Panc1 (cell line): ENCODE measurements around the gene C17orf75. TPM values are rescaled to one million over a fixed set of nuclear protein-coding genes. Genes with fewer than 3 reads are reported as not detected.

ENCODE experiments used
- ATAC-seq: fragments of 200-7000 bp; cut with Tn5 transposase; 2 replicates; pipeline ENCODE4 v1.9.1; 2020; ENCODE audit warnings: mild to moderate bottlenecking, moderate library complexity
- BruUV-seq: library from RNA; stranded (reverse); fragments of 400-500 nt; replicated peaks from 2 replicates; lab custom pipeline; 2021; lab: Mats Ljungman, UMichigan
- CTCF ChIA-PET: fragments of 300-600 bp; sonication (Branson Sonifier 250); formaldehyde crosslinking; loops from one replicate; lab custom pipeline; 2022; ENCODE audit warnings: antibody characterized with exemption; lab: Charles Lee
- POLR2A ChIA-PET: fragments of 300-600 bp; sonication (Branson Sonifier 250); formaldehyde crosslinking; loops from one replicate; lab custom pipeline; 2022; ENCODE audit warnings: antibody characterized with exemption; lab: Charles Lee
- DNase-seq: peaks from one replicate; pipeline ENCODE4 v3.0.0-alpha.2; 2010; ENCODE audit warnings: low read depth, low spot score
- H3K27ac ChIP-seq: 2 replicates; pipeline ENCODE4 v1.5.1; 2011; ENCODE audit warnings: mild to moderate bottlenecking, low read length, inconsistent platforms
- H3K27me3 ChIP-seq: fragments of 200-500 bp; sonication (Bioruptor generic); 2 replicates; pipeline ENCODE4 v1.6.0; 2014; ENCODE audit warnings: low read length, inconsistent platforms; ENCODE audit not compliant: control insufficient read depth, insufficient read depth
- H3K36me3 ChIP-seq: fragments of 200-500 bp; sonication (Bioruptor generic); 2 replicates; pipeline ENCODE4 v1.5.1; 2014; ENCODE audit warnings: inconsistent platforms, mild to moderate bottlenecking, low read length, moderate library complexity; ENCODE audit not compliant: control insufficient read depth, insufficient read depth
- H3K4me1 ChIP-seq: 2 replicates; pipeline ENCODE4 v1.5.1; 2011; ENCODE audit warnings: inconsistent platforms, mild to moderate bottlenecking, low read length, moderate library complexity; ENCODE audit not compliant: control insufficient read depth, insufficient read depth
- H3K4me3 ChIP-seq, 2 experiments: 2 replicates each; pipeline ENCODE4 v1.5.1; 2011 to 2012; ENCODE audit warnings: low read depth in 2 of 2, low read length in 2 of 2, mild to moderate bottlenecking in 2 of 2, inconsistent platforms in 1 of 2, moderate library complexity in 1 of 2
- H3K9me3 ChIP-seq: fragments of 200-500 bp; sonication (Bioruptor generic); 2 replicates; pipeline ENCODE4 v1.5.1; 2014; ENCODE audit warnings: low read depth, mild to moderate bottlenecking, inconsistent platforms, low read length, moderate library complexity; ENCODE audit not compliant: control insufficient read depth, insufficient read depth
- CTCF ChIP-seq: fragments of 450-650 bp; IDR thresholded peaks from 2 replicates; pipeline ENCODE4 v1.5.1; 2017; ENCODE audit warnings: mild to moderate bottlenecking
- POLR2AphosphoS5 ChIP-seq: IDR thresholded peaks from 2 replicates; pipeline ENCODE4 v1.6.1; 2012; ENCODE audit warnings: mild to moderate bottlenecking, low read depth, low read length, moderate library complexity
- REST ChIP-seq, 2 experiments: IDR thresholded peaks; 2 replicates each; pipeline ENCODE4 v1.6.1; 2011 to 2012; ENCODE audit warnings: low read depth in 2 of 2, control low read depth in 1 of 2, low read length in 1 of 2, mild to moderate bottlenecking in 1 of 2, moderate library complexity in 1 of 2; ENCODE audit not compliant: insufficient read depth in 1 of 2
- SIN3A ChIP-seq: IDR thresholded peaks from 2 replicates; pipeline ENCODE4 v1.6.1; 2012; ENCODE audit warnings: low read depth, mild to moderate bottlenecking, low read length, moderate library complexity, borderline replicate concordance; ENCODE audit not compliant: insufficient read depth
- TCF7L2 ChIP-seq: IDR thresholded peaks from 2 replicates; pipeline ENCODE4 v1.6.1; 2011; ENCODE audit warnings: mild to moderate bottlenecking, low read depth, low read length, inconsistent platforms
- in situ Hi-C: cut with HindIII; loops from 2 replicates; pipeline ENCODE4 v1.10.0; 2016; ENCODE audit warnings: low sequenced_read_pairs, low pct_unique_long_range_greater_than_20kb
- intact Hi-C: fragments of 100-400 bp; cut with micrococcal nuclease; formaldehyde crosslinking; loops from one replicate; pipeline ENCODE4 v1.10.0; 2022; ENCODE audit not compliant: unreplicated experiment
- total RNA-seq: library from RNA; stranded (reverse); gene quantifications from one replicate; pipeline ENCODE4 v1.2.1, GENCODE V29; 2021; ENCODE audit not compliant: unreplicated experiment

C17orf75 gene
- total RNA-seq, 1 experiment from 2014 or later = 31.6 TPM

- POLR2A ChIA-PET = interaction anchor here (0.6 kb wide), 2 partner anchors 17 to 550 kb away, joined by 3 read pairs; no protein-coding TSS in a partner anchor
- no TSS peak for BruUV-seq
Observed at GRCh38 chr17:32331243-32332040, 10.5 kb downstream of the C17orf75 start.

DNA sequence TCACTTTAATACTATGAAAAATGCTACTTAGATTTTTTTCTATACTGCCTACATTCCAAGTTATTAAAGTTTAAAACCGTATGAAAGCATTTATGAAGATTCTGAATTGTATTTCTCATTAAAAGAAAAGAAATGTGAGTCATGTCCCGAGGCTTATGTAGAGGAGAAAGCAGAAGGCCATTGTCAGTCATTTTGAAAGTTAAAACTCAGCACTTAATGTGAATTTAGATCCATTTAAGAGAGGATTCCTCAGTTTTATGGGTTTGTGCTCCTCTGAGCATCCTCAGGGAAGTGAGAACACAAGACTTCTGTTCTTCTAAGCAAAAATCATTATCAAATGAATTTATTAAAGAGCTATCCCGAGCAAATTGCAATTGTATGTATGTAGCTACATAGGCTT, 11.8 kb downstream of the C17orf75 start:
- TF ChIP-seq SIN3A (no peak), POLR2AphosphoS5 (no peak), CTCF (no peak), TCF7L2 (no peak), REST (IDR thresholded peaks at IDR 0.05; ENCODE audit: insufficient read depth in 1 of 2, low read depth in 2 of 2, low read length in 1 of 2) (no peak)
- ATAC-seq (no peak), DNase-seq (no peak)
- no peaks in the 10 kb centered on the region for H3K27me3 ChIP-seq
- no peaks in the 10 kb centered on the region for H3K4me1 ChIP-seq
- intact Hi-C loops = no loop called here
- H3K36me3 ChIP-seq = peaks cover 5% of the 10 kb centered on the region; the same call in 1 of the 2 replicates
- CTCF ChIA-PET = no interaction called here
- no peak overlapping the region for H3K4me3 ChIP-seq
- in situ Hi-C loops = no loop called here
- BruUV-seq = no TSS peak
- no peak overlapping the region for H3K27ac ChIP-seq
- POLR2A ChIA-PET = interaction anchor here (1.5 kb wide), 1 partner anchor 15 kb away, joined by 3 read pairs; no protein-coding TSS in a partner anchor
- H3K9me3 ChIP-seq = no peaks in the 10 kb centered on the region

More at GRCh38 chr17:32331243-32332040, 10.5 kb downstream of the C17orf75 start:
- Histone ChIP-seq H3K27ac (no peak overlapping the region), H3K27me3 (no peaks in the 10 kb centered on the region), H3K9me3 (no peaks in the 10 kb centered on the region), H3K4me3 (no peak overlapping the region), H3K36me3 (peaks cover 5% of the 10 kb centered on the region; the same call in 1 of the 2 replicates), H3K4me1 (no peaks in the 10 kb centered on the region)
- DNase-seq = no peak
- TF ChIP-seq REST (IDR thresholded peaks at IDR 0.05; ENCODE audit: insufficient read depth in 1 of 2, low read depth in 2 of 2, low read length in 1 of 2) (no peak), CTCF (no peak), SIN3A (no peak)
- intact Hi-C loops = no loop called here
- CTCF ChIA-PET = no interaction called here
- ATAC-seq = no peak
- in situ Hi-C loops = no loop called here
